K562 treated with DMSO at 1 percent for 24 hours (cell line): ENCODE data around the gene FBXL3. TPM values are rescaled to one million over a fixed set of nuclear protein-coding genes. Genes with fewer than 3 reads are reported as not detected.

Experiments
- total RNA-seq: library from RNA; unstranded; fragments of 300-600 nt; gene quantifications from 2 replicates; pipeline ENCODE4 v1.2.3, GENCODE V29; 2022; ENCODE audit warnings: low read depth; ENCODE audit not compliant: insufficient read depth

Gene FBXL3, protein sequence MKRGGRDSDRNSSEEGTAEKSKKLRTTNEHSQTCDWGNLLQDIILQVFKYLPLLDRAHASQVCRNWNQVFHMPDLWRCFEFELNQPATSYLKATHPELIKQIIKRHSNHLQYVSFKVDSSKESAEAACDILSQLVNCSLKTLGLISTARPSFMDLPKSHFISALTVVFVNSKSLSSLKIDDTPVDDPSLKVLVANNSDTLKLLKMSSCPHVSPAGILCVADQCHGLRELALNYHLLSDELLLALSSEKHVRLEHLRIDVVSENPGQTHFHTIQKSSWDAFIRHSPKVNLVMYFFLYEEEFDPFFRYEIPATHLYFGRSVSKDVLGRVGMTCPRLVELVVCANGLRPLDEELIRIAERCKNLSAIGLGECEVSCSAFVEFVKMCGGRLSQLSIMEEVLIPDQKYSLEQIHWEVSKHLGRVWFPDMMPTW
- total RNA-seq: 7.1 and 9.7 TPM in 2 replicates

GRCh38 chr13:77026861-77027621, at the start of gene FBXL3:
Gene FBXL3 (minus strand): TSS chr13:77027159. CDS start chr13:77021860, 5,299 bp downstream.

GRCh38 chr13:76991796-76992547, 35.0 kb downstream of the FBXL3 start, which contains the start of gene CLN5:
Gene CLN5 (plus strand): TSS chr13:76992081. CDS start chr13:76992099, 18 bp downstream.

Other genes with a start within 250 kb of the FBXL3 start
- gene KCTD12, start 140.8 kb downstream of the FBXL3 start, total RNA-seq: 0.09 and 0.12 TPM in 2 replicates
- gene ACOD1, start 78.6 kb downstream of the FBXL3 start, total RNA-seq: not detected in 2 replicates
- 7.2 and 9.0 TPM in 2 replicates for gene CLN5, start 35.1 kb downstream of the FBXL3 start, total RNA-seq